HCT116 (cell line): ENCODE data around the gene RTF2. TPM values are rescaled to one million over a fixed set of nuclear protein-coding genes. Genes with fewer than 3 reads are reported as not detected.
"Not testable (repeated sequence)": the region's sequence is repeated elsewhere in the genome, so short reads cannot be mapped to it uniquely, and the experiment has no call there.

ENCODE experiments used
- ATAC-seq: fragments of 200-7000 bp; cut with Tn5 transposase; 2 replicates; pipeline ENCODE4 v1.9.1; 2020; ENCODE audit warnings: mild to moderate bottlenecking, moderate library complexity
- BruUV-seq: library from RNA; stranded (reverse); fragments of 400-500 nt; replicated peaks from 2 replicates; lab custom pipeline; 2021; lab: Mats Ljungman, UMichigan
- CTCF ChIA-PET: fragments of 300-600 bp; sonication (Branson Sonifier 250); formaldehyde crosslinking; loops from one replicate; lab custom pipeline; 2021; ENCODE audit warnings: antibody characterized with exemption; lab: Charles Lee
- POLR2A ChIA-PET: fragments of 300-600, 350-600 bp; sonication (Branson Sonifier 250); formaldehyde crosslinking; loops from one replicate; lab custom pipeline; 2021; ENCODE audit warnings: antibody characterized with exemption; lab: Charles Lee
- RAD21 ChIA-PET, 2 experiments: fragments of 300-600 bp; sonication (Branson Sonifier 250); formaldehyde crosslinking; loops; one replicate each; lab custom pipeline; 2023; ENCODE audit warnings: low total read pairs in 2 of 2; ENCODE audit not compliant: uncharacterized antibody in 2 of 2, unreplicated experiment in 2 of 2, low non-redundant PET in 1 of 2; lab: Charles Lee
- DNase-seq: peaks from one replicate; pipeline ENCODE4 v3.0.0-alpha.2; 2010; ENCODE audit warnings: low read depth, low spot score
- H2AFZ ChIP-seq: fragments of 200-600 bp; shearing (Covaris generic), sonication (generic); 2 replicates; pipeline ENCODE4 v1.6.1; 2017; ENCODE audit warnings: low read depth, mixed run types, mixed read lengths, antibody characterized with exemption, low read length; ENCODE audit not compliant: poor library complexity, severe bottlenecking
- H3K27ac ChIP-seq: 2 replicates; pipeline ENCODE4 v1.5.1; 2012; ENCODE audit warnings: low read depth, low read length
- H3K27me3 ChIP-seq: fragments of 200-600 bp; sonication (generic); 2 replicates; pipeline ENCODE4 v1.6.1; 2016; ENCODE audit warnings: mixed run types, low read length, mixed read lengths; ENCODE audit not compliant: insufficient read depth
- H3K36me3 ChIP-seq, 2 experiments: fragments of 200-500 bp in 1 of 2; fragments of 200-600 bp in 1 of 2; sonication (Bioruptor generic) in 1 of 2; sonication (generic) in 1 of 2; 2 replicates each; pipeline versions ENCODE4 v1.5.1 to v1.6.1; 2014 to 2016; ENCODE audit warnings: low read length in 2 of 2, inconsistent platforms in 1 of 2, mixed read lengths in 1 of 2, mixed run types in 1 of 2; ENCODE audit not compliant: insufficient read depth in 2 of 2, control insufficient read depth in 1 of 2
- H3K4me1 ChIP-seq, 2 experiments: fragments of 200-600 bp in 1 of 2; sonication (generic) in 1 of 2; 2 replicates each; pipeline versions ENCODE4 v1.5.1 to v1.6.1; 2012 to 2017; ENCODE audit warnings: low read length in 2 of 2, inconsistent platforms in 1 of 2, mild to moderate bottlenecking in 1 of 2, mixed read lengths in 1 of 2, mixed run types in 1 of 2, moderate library complexity in 1 of 2; ENCODE audit not compliant: insufficient read depth in 2 of 2, control insufficient read depth in 1 of 2
- H3K4me2 ChIP-seq: fragments of 200-600 bp; sonication (generic); 2 replicates; pipeline ENCODE4 v1.6.1; 2017; ENCODE audit warnings: mixed run types, low read length, mixed read lengths
- H3K4me3 ChIP-seq, 2 experiments: fragments of 200-600 bp in 1 of 2; sonication (generic) in 1 of 2; replicated peaks in 1 of 2; 2 replicates each; pipeline ENCODE4 v1.5.1; 2011 to 2016; ENCODE audit warnings: low read length in 2 of 2, control low read depth in 1 of 2, low read depth in 1 of 2, mild to moderate bottlenecking in 1 of 2, mixed read lengths in 1 of 2, mixed run types in 1 of 2
- H3K79me2 ChIP-seq: fragments of 200-600 bp; sonication (generic); 2 replicates; pipeline ENCODE4 v1.6.1; 2017; ENCODE audit warnings: mild to moderate bottlenecking, mixed run types, low read length, moderate library complexity, mixed read lengths; ENCODE audit not compliant: insufficient read depth
- H3K9ac ChIP-seq: fragments of 200-600 bp; sonication (generic); 2 replicates; pipeline ENCODE4 v1.6.1; 2016; ENCODE audit warnings: low read length, mixed read lengths
- H3K9me2 ChIP-seq: fragments of 200-600 bp; sonication (generic), shearing (Covaris generic); 2 replicates; pipeline ENCODE4 v1.6.1; 2017; ENCODE audit warnings: mixed run types, mild to moderate bottlenecking, moderate library complexity; ENCODE audit not compliant: insufficient read depth
- H3K9me3 ChIP-seq, 2 experiments: fragments of 200-500 bp in 1 of 2; fragments of 200-600 bp in 1 of 2; sonication (Bioruptor generic) in 1 of 2; sonication (generic) in 1 of 2; 2 replicates each; pipeline ENCODE4 v1.6.1; 2014 to 2017; ENCODE audit warnings: low read length in 2 of 2, mixed read lengths in 2 of 2, inconsistent platforms in 1 of 2, low read depth in 1 of 2, mild to moderate bottlenecking in 1 of 2, mixed run types in 1 of 2, moderate library complexity in 1 of 2; ENCODE audit not compliant: control insufficient read depth in 1 of 2, insufficient read depth in 1 of 2
- H4K20me1 ChIP-seq: fragments of 200-600 bp; sonication (generic), shearing (Covaris generic); 2 replicates; pipeline ENCODE4 v1.6.1; 2017; ENCODE audit warnings: mixed run types, mild to moderate bottlenecking, moderate library complexity; ENCODE audit not compliant: insufficient read depth
- EZH2phosphoT487 ChIP-seq: fragments of 200-600 bp; IDR thresholded peaks from 2 replicates; pipeline ENCODE4 v1.6.1; 2018; ENCODE audit warnings: antibody characterized with exemption, borderline replicate concordance
- POLR2A ChIP-seq: IDR thresholded peaks from 2 replicates; pipeline ENCODE4 v1.7.0; 2011; ENCODE audit warnings: borderline replicate concordance; ENCODE audit not compliant: insufficient read depth, insufficient read length; ENCODE audit errors: extremely low read depth
- POLR2AphosphoS5 ChIP-seq: IDR thresholded peaks from 2 replicates; pipeline ENCODE4 v1.6.1; 2011; ENCODE audit warnings: mild to moderate bottlenecking, low read depth, low read length, moderate library complexity
- SRF ChIP-seq: IDR thresholded peaks from 2 replicates; pipeline ENCODE4 v1.6.1; 2012; ENCODE audit warnings: low read depth
- TCF7L2 ChIP-seq: IDR thresholded peaks from 2 replicates; pipeline ENCODE4 v1.7.0; 2011; ENCODE audit warnings: borderline replicate concordance, inconsistent platforms; ENCODE audit not compliant: insufficient read depth, insufficient read length; ENCODE audit errors: extremely low read depth
- YY1 ChIP-seq: IDR thresholded peaks from 2 replicates; pipeline ENCODE4 v1.6.1; 2011; ENCODE audit warnings: low read length, low read depth, moderate library complexity, mild to moderate bottlenecking; ENCODE audit not compliant: insufficient replicate concordance; ENCODE audit errors: extremely low read depth
- intact Hi-C: fragments of 100-400 bp; cut with micrococcal nuclease; formaldehyde crosslinking; loops from 2 replicates; pipeline ENCODE4 v1.10.0; 2022
- total RNA-seq: library from RNA; stranded (reverse); gene quantifications from one replicate; pipeline ENCODE4 v1.2.1, GENCODE V29; 2021; ENCODE audit not compliant: unreplicated experiment
- TF ChIP-seq, protein P1 (sequence below): IDR thresholded peaks from 2 replicates; pipeline ENCODE4 v1.6.1; 2012; ENCODE audit warnings: low read depth

RTF2 gene
- total RNA-seq, 1 experiment from 2014 or later, result 73.8 TPM

DNA sequence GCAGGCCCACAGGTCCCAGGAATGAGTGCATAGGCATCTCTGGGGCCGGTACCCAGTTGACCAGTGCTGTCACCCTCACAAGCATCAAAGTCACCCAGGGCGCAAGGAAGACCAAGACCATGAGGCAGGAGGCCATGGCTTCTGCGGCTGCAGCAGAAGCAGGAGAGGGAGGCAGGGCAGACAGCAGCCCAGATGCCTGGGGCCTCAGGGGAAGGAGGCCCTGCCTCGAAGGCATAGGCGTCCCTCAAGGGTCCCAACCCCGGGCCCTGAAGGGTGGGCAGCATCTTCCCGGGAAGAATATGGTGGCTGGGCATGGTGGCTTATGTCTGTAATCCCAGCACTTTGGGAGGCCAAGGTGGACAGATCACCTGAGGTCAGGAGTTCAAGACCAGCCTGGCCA, 59.1 kb downstream of the RTF2 start:
- RAD21 ChIA-PET, result no interaction called here
- H3K27ac ChIP-seq, result no peak overlapping the region
- H3K27me3 ChIP-seq, result no peaks in the 10 kb centered on the region
- intact Hi-C loops, result no loop called here
- H3K79me2 ChIP-seq, result no peaks in the 10 kb centered on the region
- POLR2A ChIA-PET, result no interaction called here
- H3K4me2 ChIP-seq, result no peak overlapping the region
- no TSS peak for BruUV-seq
- TF ChIP-seq POLR2A (no peak), TCF7L2 (no peak), EZH2phosphoT487 (no peak), YY1 (no peak), SRF (no peak), POLR2AphosphoS5 (no peak)
- TF ChIP-seq, protein P1, sequence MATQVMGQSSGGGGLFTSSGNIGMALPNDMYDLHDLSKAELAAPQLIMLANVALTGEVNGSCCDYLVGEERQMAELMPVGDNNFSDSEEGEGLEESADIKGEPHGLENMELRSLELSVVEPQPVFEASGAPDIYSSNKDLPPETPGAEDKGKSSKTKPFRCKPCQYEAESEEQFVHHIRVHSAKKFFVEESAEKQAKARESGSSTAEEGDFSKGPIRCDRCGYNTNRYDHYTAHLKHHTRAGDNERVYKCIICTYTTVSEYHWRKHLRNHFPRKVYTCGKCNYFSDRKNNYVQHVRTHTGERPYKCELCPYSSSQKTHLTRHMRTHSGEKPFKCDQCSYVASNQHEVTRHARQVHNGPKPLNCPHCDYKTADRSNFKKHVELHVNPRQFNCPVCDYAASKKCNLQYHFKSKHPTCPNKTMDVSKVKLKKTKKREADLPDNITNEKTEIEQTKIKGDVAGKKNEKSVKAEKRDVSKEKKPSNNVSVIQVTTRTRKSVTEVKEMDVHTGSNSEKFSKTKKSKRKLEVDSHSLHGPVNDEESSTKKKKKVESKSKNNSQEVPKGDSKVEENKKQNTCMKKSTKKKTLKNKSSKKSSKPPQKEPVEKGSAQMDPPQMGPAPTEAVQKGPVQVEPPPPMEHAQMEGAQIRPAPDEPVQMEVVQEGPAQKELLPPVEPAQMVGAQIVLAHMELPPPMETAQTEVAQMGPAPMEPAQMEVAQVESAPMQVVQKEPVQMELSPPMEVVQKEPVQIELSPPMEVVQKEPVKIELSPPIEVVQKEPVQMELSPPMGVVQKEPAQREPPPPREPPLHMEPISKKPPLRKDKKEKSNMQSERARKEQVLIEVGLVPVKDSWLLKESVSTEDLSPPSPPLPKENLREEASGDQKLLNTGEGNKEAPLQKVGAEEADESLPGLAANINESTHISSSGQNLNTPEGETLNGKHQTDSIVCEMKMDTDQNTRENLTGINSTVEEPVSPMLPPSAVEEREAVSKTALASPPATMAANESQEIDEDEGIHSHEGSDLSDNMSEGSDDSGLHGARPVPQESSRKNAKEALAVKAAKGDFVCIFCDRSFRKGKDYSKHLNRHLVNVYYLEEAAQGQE, result no peak
- TF ChIP-seq, all 23 proteins: peak for 0
- H2AFZ ChIP-seq, result no peak overlapping the region
- CTCF ChIA-PET, result no interaction called here
- H3K4me1 ChIP-seq, result no peaks in the 10 kb centered on the region
- no peaks in the 10 kb centered on the region for H3K9me2 ChIP-seq
- no peak for ATAC-seq
- no peak for DNase-seq
- no peaks in the 10 kb centered on the region for H4K20me1 ChIP-seq
- no peaks in the 10 kb centered on the region for H3K36me3 ChIP-seq
- no peaks in the 10 kb centered on the region for H3K9me3 ChIP-seq
- no peak overlapping the region for H3K4me3 ChIP-seq
- H3K9ac ChIP-seq, result no peak overlapping the region

DNA sequence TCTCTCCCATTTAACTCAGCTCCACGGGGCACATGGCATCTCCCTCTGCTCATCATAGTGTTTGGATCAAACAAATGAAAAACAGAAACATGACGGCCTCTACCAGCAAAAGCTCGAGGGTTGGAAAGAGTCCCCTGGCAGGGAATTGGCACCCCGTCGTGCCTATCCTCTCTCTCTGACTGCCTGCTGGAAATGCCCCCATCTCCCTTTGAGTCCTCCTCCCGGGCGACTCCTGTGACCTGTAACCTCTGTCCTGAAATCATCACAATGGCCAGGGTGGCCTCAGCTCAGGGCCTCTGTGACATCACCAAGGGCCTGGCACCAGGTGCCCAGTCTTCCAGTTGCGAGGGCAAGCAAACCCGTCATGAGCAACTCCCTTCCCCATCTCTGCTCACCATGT, 64.5 kb downstream of the RTF2 start, which contains the start of gene FAM209B:
FAM209B (plus strand) TSS at position 301 of the 400 bp plus-strand sequence; CDS start at position 397, 96 bp downstream.
- POLR2A ChIA-PET, ATAC-seq, RAD21 ChIA-PET: not testable (repeated sequence)

More for the DNA sequence above, 64.5 kb downstream of the RTF2 start, which contains the start of gene FAM209B:
- H3K9me2 ChIP-seq, H4K20me1 ChIP-seq, intact Hi-C loops, H3K27me3 ChIP-seq, H3K4me3 ChIP-seq, H3K36me3 ChIP-seq, H3K4me2 ChIP-seq, BruUV-seq, H3K9ac ChIP-seq, H3K9me3 ChIP-seq, CTCF ChIA-PET, DNase-seq, H3K79me2 ChIP-seq, H3K4me1 ChIP-seq, H3K27ac ChIP-seq, H2AFZ ChIP-seq: not testable (repeated sequence)
